ENCODE data around the gene DLG5.
"Not testable (repeated sequence)": the region's sequence is repeated elsewhere in the genome, so short reads cannot be mapped to it uniquely, and the experiment has no call there.

DLG5 gene

GRCh38 chr10:77776487-77776886 lies 150.1 kb downstream of the DLG5 start:
- no peak overlapping the region for H3K27ac ChIP-seq (ENCODE audit: low read depth, low read length)
- no peak overlapping the region for H3K9ac ChIP-seq (ENCODE audit: low read length)
- H3K27me3 ChIP-seq (ENCODE audit: control insufficient read depth, insufficient read depth, low read length): no peaks in the 10 kb centered on the region
- H3K4me1 ChIP-seq (ENCODE audit: control insufficient read depth, insufficient read depth, low read length): no peaks in the 10 kb centered on the region
- H3K36me3 ChIP-seq (ENCODE audit: control insufficient read depth, insufficient read depth, low read length): peaks cover 5% of the 10 kb centered on the region
- H3K4me3 ChIP-seq (ENCODE audit: low read length): no peak overlapping the region

DNA sequence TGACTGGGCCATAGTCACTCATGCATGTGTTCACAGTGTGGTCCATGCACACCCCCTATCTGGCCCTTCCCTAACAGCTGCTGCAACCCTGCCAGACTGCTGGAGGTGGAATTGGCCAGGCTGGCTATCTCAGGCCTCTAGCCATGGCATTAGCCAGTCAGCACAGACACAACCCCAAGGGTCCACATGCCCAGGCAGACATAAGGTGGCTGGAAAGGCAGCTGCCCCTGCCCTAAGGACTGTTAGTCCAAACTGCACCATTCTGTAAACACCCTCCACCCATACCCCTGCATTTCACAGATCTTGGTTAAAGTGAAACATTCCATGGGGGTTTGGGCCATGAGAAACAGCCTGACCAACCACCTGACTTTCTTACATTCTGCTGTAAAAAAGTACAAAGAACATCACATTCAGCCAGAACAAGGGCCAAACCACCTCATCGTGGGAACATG lies 151.6 kb downstream of the DLG5 start:
- Histone ChIP-seq H3K4me1 (ENCODE audit: control insufficient read depth, insufficient read depth, low read length) (no peaks in the 10 kb centered on the region), H3K27me3 (ENCODE audit: control insufficient read depth, insufficient read depth, low read length) (no peaks in the 10 kb centered on the region), H3K36me3 (ENCODE audit: control insufficient read depth, insufficient read depth, low read length) (no peaks in the 10 kb centered on the region), H3K27ac (ENCODE audit: low read depth, low read length) (no peak overlapping the region), H3K4me3 (ENCODE audit: low read length) (no peak overlapping the region), H3K9ac (ENCODE audit: low read length) (no peak overlapping the region)

- Histone ChIP-seq H3K4me3 (ENCODE audit: low read length) (no peak overlapping the region), H3K9ac (ENCODE audit: low read length) (no peak overlapping the region), H3K36me3 (ENCODE audit: control insufficient read depth, insufficient read depth, low read length) (no peaks in the 10 kb centered on the region), H3K27ac (ENCODE audit: low read depth, low read length) (no peak overlapping the region), H3K4me1 (ENCODE audit: control insufficient read depth, insufficient read depth, low read length) (no peaks in the 10 kb centered on the region), H3K27me3 (ENCODE audit: control insufficient read depth, insufficient read depth, low read length) (no peaks in the 10 kb centered on the region)
These were observed 152.7 kb downstream of the DLG5 start for GRCh38 chr10:77773631-77774426.

DNA sequence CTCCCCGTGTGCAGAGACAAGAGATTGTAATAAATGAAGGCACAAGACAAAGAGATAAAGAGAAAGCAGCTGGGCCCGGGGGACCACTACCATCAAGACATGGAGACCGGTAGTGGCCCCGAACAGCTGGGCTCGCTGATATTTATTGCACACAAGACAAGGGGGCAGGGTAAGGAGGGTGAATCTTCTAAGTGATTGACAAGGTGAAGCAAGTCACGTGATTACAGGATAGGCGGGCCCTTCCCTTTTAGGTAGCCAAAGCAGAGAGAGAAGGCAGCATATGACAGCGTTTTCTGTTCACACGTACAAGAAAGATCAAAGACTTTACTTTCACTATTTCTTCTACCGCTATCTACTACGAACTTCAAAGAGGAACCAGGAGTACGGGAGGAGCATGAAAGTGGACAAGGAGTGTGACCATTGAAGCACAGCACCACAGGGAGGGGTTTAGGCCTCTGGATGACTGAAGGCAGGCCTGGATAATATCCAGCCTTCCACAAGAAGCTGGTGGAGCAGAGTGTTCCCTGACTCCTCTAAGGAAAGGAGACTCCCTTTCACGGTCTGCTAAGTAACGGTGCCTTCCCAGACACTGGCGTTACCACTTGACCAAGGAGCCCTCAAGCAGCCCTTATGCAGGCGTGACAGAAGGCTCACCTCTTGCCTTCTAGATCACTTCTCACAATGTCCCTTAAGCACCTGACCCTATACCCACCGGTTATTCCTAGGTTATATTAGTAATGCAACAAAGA lies 153.5 kb downstream of the DLG5 start:
- not testable (repeated sequence) for H3K27ac ChIP-seq (ENCODE audit: low read depth, low read length); H3K27me3 ChIP-seq (ENCODE audit: control insufficient read depth, insufficient read depth, low read length); H3K4me1 ChIP-seq (ENCODE audit: control insufficient read depth, insufficient read depth, low read length); H3K36me3 ChIP-seq (ENCODE audit: control insufficient read depth, insufficient read depth, low read length); H3K9ac ChIP-seq (ENCODE audit: low read length); H3K4me3 ChIP-seq (ENCODE audit: low read length)

DNA sequence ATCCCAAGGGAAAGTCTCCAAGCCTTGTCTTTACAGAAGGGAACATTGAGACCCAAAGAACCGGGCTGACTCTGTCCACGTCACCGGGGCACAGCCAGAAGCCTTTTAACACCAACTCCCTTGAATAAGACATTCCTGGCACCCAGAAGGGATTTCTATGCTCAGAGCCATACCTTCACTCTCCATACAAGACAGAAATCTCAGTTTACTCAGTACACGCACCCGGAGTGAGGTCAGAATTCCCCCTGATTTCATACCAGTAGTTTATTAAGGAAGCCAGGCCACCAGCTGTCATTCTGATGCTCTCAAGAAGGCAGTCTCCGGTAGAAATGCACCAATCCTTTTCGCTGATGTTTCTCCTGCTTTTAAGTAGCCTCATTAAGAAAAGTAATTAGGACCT lies 154.7 kb downstream of the DLG5 start:
- Histone ChIP-seq H3K27ac (ENCODE audit: low read depth, low read length) (no peak overlapping the region), H3K4me1 (ENCODE audit: control insufficient read depth, insufficient read depth, low read length) (no peaks in the 10 kb centered on the region), H3K4me3 (ENCODE audit: low read length) (no peak overlapping the region)

GRCh38 chr10:77771450-77771849 lies 155.1 kb downstream of the DLG5 start:
- Histone ChIP-seq H3K4me3 (ENCODE audit: low read length) (no peak overlapping the region), H3K27me3 (ENCODE audit: control insufficient read depth, insufficient read depth, low read length) (no peaks in the 10 kb centered on the region), H3K9ac (ENCODE audit: low read length) (no peak overlapping the region), H3K27ac (ENCODE audit: low read depth, low read length) (no peak overlapping the region), H3K36me3 (ENCODE audit: control insufficient read depth, insufficient read depth, low read length) (no peaks in the 10 kb centered on the region), H3K4me1 (ENCODE audit: control insufficient read depth, insufficient read depth, low read length) (no peaks in the 10 kb centered on the region)

More for the DNA sequence above, 154.7 kb downstream of the DLG5 start:
- no peaks in the 10 kb centered on the region for H3K27me3 ChIP-seq (ENCODE audit: control insufficient read depth, insufficient read depth, low read length)
- H3K36me3 ChIP-seq (ENCODE audit: control insufficient read depth, insufficient read depth, low read length): no peaks in the 10 kb centered on the region
- no peak overlapping the region for H3K9ac ChIP-seq (ENCODE audit: low read length)

- Histone ChIP-seq H3K4me1 (ENCODE audit: control insufficient read depth, insufficient read depth, low read length) (no peaks in the 10 kb centered on the region), H3K27me3 (ENCODE audit: control insufficient read depth, insufficient read depth, low read length) (no peaks in the 10 kb centered on the region), H3K4me3 (ENCODE audit: low read length) (no peak overlapping the region), H3K36me3 (ENCODE audit: control insufficient read depth, insufficient read depth, low read length) (no peaks in the 10 kb centered on the region), H3K9ac (ENCODE audit: low read length) (no peak overlapping the region), H3K27ac (ENCODE audit: low read depth, low read length) (no peak overlapping the region)
These were observed 155.7 kb downstream of the DLG5 start for GRCh38 chr10:77770868-77771175.

DNA sequence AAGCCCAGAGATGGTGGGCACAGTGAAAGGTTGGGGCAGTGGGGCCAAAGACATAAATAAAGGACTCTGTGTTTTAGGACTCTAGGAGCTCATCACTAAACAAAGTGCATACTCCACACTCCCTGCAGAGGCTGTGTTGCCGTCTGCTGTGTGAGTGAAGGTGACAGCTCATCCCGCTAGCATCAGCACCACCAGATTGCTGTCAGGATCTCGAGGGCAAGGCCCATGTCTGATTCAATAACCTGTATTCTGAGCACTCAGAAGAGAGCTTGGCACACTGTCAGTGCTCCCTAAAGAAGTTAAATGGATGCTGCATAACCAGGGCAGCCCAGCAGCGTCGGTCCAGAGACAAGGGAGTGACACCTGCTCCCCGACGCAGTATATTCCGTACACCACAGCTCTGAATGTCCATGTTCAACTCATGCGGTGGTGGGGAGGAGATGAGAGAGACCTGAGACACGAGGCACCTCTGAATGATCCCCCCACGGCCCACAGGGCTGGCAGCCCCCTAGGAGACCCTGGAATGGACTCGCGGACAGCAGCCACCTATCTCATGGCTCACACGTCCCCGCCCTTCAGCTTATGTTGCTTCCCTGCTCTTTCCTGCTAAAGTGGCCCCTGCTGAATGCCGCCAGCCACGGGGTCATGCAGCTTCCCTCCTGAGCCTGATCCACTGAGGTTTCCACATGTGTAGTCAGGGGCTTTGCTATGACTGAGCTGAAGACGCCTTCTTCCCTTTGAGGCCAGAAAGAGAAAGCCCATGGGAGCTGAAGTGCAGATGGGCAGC lies 156.3 kb downstream of the DLG5 start:
- Histone ChIP-seq H3K27ac (ENCODE audit: low read depth, low read length) (no peak overlapping the region), H3K4me1 (ENCODE audit: control insufficient read depth, insufficient read depth, low read length) (no peaks in the 10 kb centered on the region), H3K36me3 (ENCODE audit: control insufficient read depth, insufficient read depth, low read length) (no peaks in the 10 kb centered on the region), H3K27me3 (ENCODE audit: control insufficient read depth, insufficient read depth, low read length) (no peaks in the 10 kb centered on the region), H3K9ac (ENCODE audit: low read length) (no peak overlapping the region), H3K4me3 (ENCODE audit: low read length) (no peak overlapping the region)

- Histone ChIP-seq H3K36me3 (ENCODE audit: control insufficient read depth, insufficient read depth, low read length) (no peaks in the 10 kb centered on the region), H3K27me3 (ENCODE audit: control insufficient read depth, insufficient read depth, low read length) (no peaks in the 10 kb centered on the region), H3K4me1 (ENCODE audit: control insufficient read depth, insufficient read depth, low read length) (no peaks in the 10 kb centered on the region), H3K27ac (ENCODE audit: low read depth, low read length) (no peak overlapping the region), H3K4me3 (ENCODE audit: low read length) (no peak overlapping the region), H3K9ac (ENCODE audit: low read length) (no peak overlapping the region)
These were observed 158.5 kb downstream of the DLG5 start for GRCh38 chr10:77768039-77768438.

- Histone ChIP-seq H3K9ac (ENCODE audit: low read length) (no peak overlapping the region), H3K4me3 (ENCODE audit: low read length) (no peak overlapping the region)
These were observed 162.8 kb downstream of the DLG5 start for GRCh38 chr10:77763453-77764430.

GRCh38 chr10:77758406-77758805 lies 168.1 kb downstream of the DLG5 start:
- H3K27me3 ChIP-seq (ENCODE audit: control insufficient read depth, insufficient read depth, low read length); H3K9ac ChIP-seq (ENCODE audit: low read length); H3K36me3 ChIP-seq (ENCODE audit: control insufficient read depth, insufficient read depth, low read length); H3K4me3 ChIP-seq (ENCODE audit: low read length); H3K27ac ChIP-seq (ENCODE audit: low read depth, low read length); H3K4me1 ChIP-seq (ENCODE audit: control insufficient read depth, insufficient read depth, low read length): not testable (repeated sequence)

More at GRCh38 chr10:77763453-77764430, 162.8 kb downstream of the DLG5 start:
- no peaks in the 10 kb centered on the region for H3K27me3 ChIP-seq (ENCODE audit: control insufficient read depth, insufficient read depth, low read length)
- no peaks in the 10 kb centered on the region for H3K36me3 ChIP-seq (ENCODE audit: control insufficient read depth, insufficient read depth, low read length)
- H3K4me1 ChIP-seq (ENCODE audit: control insufficient read depth, insufficient read depth, low read length): no peaks in the 10 kb centered on the region
- no peak overlapping the region for H3K27ac ChIP-seq (ENCODE audit: low read depth, low read length)

Data from rectal smooth muscle tissue (tissue), 1 donor.